AG10803 (cell line): ENCODE results near the gene GRM1.

ENCODE experiments used
- DNase-seq: peaks from one replicate; pipeline ENCODE4 v3.0.0; 2010; ENCODE audit warnings: low read depth
- H3K4me3 ChIP-seq: 2 replicates; pipeline ENCODE4 v1.5.1; 2011; ENCODE audit warnings: mild to moderate bottlenecking, low read length, control low read depth
- CTCF ChIP-seq: conservative IDR thresholded peaks from 2 replicates; pipeline ENCODE4 v1.5.1; 2011; ENCODE audit warnings: mild to moderate bottlenecking, low read length, control low read depth, inconsistent platforms

Gene GRM1

DNA sequence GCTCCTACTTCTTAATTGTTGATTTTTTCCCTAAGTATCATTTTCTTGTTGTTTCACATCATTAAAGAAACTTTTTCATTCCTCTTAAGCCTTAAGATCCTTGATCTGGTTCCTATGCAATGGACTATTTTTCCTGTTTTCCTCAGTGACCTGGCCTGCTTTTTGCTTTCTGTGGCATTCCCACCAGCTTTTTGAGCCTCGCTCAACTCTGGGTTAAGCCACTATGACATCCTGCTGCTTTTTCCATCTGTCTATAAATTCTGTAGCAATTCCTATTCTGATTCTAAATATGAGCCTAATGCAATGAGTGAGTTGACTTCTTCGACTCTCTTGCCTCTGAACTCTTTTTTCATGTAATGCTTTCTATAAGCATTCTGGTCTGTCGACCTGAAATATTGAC is 160.3 kb downstream of the GRM1 start:
- no peak overlapping the region for H3K4me3 ChIP-seq
- no peak for DNase-seq
- TF ChIP-seq CTCF: no peak

DNA sequence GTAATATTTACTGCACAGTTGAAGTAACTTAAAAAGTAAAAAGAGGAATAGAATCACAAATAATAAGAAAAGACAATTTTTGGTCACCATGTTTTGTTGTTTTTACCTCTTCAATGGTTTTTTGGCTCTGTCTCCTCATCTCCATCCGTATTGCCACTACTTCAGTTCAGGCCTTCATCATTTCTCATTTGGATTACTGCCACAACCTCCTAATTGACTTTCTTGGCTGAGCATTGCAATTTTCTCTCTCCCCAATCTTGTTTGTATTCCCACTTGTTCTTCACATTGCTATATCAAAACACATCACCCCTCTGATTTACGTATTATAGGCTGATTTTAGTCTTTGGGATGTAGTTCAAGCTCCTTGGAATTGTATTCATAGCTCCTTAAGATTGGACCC is 161.7 kb downstream of the GRM1 start:
- no peak overlapping the region for H3K4me3 ChIP-seq
- no peak for DNase-seq
- no peak for TF ChIP-seq CTCF

DNA sequence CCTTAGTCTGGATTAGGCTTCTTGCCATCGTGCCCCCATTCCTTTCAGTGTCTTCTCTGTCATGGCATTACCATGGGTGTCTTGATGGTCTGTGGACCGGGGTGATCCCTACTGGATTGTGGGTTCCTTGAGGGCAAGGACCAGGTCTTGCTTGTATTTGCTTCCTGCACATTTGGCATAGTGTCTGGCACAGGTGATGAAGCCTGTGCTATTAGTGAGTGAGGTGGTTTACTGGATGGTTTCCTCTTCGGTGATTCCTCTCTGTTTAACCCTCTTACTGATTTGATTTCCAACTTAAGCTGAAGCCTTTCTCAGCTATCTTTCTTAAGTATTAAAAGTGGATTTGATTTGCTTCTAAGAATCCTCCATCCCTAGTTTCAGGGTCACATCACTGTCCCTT is 162.3 kb downstream of the GRM1 start:
- TF ChIP-seq CTCF: no peak
- no peak overlapping the region for H3K4me3 ChIP-seq

GRCh38 chr6:146191612-146192011 is 162.8 kb downstream of the GRM1 start:
- no peak for DNase-seq
- no peak for TF ChIP-seq CTCF
- no peak overlapping the region for H3K4me3 ChIP-seq

More for the DNA sequence above, 162.3 kb downstream of the GRM1 start:
- DNase-seq: no peak

DNA sequence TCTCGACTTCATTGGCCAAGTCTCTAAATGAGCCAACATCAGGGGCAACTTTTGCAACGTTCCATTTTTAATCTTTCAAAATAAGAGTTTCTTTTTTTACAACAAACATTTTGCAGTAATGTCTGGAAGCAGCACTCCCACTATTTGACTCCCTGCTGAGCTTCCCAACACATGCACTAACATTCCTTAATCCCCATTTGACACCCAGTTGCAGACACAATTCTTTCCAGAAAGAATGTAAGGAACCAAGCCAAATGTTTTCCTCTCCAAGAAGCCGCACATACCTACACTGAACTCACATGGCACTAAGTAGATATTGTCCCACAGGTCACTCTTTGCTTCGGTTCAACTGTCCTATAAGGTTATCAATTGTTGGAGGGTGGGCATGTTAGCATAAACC is 165.6 kb downstream of the GRM1 start:
- peak; percentile 3 for DNase-seq
- no peak for TF ChIP-seq CTCF
- H3K4me3 ChIP-seq: no peak overlapping the region

DNA sequence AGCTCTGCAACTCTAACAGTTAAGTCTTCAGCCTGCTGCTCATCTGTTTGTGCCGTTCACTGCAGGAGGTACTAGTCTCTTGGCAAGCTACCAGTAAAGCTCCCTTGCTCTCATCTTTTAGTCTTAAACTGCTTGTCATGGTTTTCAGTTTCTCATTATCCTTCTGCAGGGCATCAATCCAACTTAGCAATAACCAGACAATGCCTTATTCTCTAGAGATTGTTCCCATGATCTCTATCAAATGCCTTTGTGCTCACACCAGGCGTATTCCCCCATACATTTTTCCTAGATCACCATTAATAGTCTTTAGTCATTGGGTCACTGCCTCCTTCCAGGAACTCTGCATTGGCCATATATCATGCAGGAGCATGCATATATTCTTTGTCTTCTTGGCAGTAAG is 171.3 kb downstream of the GRM1 start:
- H3K4me3 ChIP-seq: no peak overlapping the region
- no peak for TF ChIP-seq CTCF
- DNase-seq: peak; percentile 3

DNA sequence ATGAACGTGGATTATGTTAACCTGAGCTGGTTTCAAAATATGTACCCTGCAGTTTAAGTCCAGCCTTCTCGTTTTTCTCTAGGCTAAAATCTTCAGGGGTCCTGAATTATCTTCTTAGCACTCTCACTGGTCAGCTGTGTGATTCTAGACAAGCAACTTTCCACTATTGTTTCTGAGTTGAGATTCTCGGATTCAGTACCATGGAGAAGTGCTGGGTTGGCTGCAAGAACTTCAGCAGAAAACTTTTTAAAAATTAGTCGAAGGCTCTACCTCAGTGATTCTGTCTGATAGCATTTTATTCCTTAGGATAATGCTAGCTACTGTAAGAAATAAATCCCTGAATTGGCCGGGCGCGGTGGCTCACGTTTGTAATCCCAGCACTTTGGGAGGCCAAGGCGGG is 173.7 kb downstream of the GRM1 start:
- DNase-seq: no peak
- TF ChIP-seq CTCF: no peak
- H3K4me3 ChIP-seq: no peak overlapping the region
